Activated gamma-delta T cell (primary cell): ENCODE measurements around the gene ABCC5.

Experiments
- DNase-seq: peaks from one replicate; lab custom pipeline; 2025; lab: John Stamatoyannopoulos, UW

ABCC5 gene

DNA sequence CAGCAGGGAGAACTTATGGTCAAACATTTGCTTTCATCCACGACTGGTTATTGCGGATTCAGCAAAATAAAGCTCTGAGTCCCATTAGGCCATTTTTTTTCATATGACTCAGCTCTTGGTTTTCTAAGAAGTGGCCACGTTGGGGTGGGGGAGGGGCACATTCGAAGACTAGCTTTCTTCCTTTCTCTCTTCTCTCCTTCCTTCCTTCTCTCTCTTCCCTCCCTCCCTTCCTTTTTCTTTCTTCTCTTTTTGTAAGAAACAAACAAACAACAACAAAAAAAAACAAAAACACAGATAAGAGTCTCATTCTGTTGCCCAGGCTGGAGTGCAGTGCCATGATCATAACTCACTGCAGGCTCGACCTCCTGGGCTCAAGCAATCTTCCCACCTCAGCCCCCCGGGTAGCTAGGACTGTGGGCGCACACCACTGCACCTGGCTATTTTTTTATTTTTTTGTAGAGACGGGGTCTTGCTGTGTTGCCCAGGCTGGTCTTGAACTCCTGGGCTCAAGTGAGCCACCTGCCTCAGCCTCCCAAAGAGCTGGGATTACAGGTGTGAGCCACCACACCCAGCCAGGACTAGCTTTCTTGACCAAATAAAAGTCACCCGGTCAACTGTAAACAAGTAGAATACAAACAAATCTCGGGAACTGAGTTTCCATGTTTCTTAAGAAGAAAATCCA is 41.6 kb downstream of the ABCC5 start:
- DNase-seq: no peak

DNA sequence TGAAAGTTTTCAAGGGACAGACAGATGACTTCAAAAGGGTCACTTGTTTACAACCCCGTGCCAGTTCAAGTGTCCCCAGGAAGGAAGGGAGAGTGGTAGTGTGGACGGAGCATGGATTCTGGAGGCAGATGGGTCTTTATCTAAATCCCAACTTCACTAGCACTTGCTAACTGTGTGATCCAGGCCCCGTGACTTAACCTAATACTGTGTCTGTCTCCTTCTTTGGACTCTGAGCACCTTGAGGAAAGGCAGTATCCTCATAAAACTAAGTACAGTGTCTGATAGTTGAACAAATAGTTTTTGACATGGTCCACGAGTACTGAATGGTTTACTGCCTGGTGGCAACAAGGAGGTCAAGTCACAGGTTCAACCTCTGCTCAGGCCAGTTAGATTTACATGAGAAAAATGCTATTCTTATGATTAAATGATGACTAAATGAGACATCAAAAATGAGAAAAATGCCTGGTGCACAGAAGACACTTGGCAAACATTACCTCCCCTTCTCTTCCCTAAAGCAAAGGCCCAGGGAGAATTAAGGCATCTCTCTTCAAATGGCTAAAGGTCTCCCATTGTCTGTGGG is 48.9 kb downstream of the ABCC5 start:
- no peak for DNase-seq

DNA sequence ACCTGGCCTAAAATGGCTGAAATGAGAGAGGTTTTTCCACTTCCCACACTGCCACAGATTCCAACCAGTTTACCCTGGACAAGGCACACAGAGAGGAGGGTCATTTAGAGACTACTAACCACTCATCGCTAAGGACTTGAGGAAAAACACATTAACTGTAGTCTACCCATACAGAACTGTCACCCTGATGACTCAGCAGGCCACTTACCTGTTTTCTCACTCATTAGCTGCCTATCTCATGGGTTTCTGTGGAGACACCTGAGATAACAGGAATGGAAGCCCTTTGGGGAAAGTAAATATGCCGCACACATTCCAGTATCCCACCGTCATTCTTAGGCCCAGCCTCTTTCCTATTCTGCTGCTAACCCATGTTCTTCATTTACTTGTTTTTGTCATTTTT is 50.0 kb downstream of the ABCC5 start:
- DNase-seq: no peak

DNA sequence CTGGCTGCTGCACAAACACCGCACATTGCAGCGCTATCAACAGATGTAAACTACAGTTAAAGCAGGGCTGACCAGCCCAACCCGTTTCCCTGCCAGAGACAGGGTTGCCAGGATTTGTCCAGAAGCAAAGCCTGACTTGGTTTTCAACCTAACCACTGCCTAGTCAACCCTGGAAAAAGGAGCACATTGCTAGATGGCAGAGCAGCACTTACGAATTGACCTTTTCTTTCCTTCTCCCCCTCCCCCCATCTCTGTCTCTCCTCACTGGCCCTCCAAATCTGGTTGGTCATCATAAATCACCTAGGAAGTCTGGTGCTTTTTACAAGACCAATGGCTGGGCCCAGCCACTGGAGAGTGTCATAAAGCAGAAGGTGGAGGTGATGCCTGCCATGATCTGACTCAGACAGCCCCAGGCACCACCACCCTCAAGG is 51.3 kb downstream of the ABCC5 start:
- no peak for DNase-seq

DNA sequence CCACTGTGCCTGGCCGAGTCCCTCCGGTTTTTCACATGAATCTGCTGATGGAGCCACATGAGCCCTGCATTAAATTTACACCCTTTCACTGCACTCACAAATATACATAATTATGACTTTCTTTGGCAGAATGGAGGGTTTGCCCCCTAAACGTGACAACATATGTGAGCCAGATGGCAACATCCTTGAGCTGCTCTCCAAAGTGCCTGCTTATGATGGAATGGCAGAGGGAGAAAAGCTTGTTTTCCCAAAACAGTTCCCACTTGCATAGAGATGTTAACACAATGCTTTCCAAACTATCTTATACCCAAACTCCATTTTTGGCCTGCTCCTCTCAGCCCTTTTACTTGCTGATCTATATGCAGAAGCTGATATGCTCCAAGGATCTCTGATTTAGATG is 54.9 kb downstream of the ABCC5 start:
- no peak for DNase-seq

DNA sequence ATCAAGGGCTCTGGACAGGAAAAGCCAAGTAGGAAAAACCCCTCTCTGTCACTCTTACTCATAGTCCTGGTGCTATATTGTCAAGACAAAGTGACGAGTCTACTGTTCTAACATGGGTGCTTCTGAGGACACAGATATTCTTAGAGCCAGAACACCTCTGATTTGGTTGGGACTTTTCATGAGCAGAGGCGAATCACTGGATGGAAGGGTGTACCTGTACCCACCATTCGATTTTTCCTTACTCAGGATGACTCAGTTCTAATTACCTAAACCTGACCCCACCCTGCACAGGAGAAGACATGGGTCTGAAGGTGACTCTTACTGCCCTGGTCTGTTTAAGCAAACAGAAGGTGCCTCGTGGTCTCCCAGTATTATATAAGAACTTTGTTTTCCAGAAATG is 58.5 kb downstream of the ABCC5 start:
- no peak for DNase-seq

DNA sequence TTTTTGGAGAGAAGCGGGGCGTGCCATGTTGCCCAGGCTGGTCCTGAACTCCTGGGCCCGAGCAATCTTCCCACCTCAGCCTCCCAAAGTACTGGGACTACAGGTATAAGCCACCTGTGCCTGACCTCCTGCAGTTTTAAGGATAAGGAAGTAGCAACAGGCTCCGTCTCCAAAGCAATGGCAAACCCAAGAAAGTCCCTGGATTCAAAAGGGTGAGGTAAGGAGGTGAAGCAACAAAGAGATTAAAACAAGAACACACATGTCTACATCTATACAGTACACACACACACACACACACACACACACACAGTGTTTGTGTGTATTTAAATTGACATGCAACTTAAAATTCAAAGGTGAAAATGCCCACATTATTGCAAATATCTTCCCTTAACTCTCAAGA is 58.9 kb downstream of the ABCC5 start:
- no peak for DNase-seq

DNA sequence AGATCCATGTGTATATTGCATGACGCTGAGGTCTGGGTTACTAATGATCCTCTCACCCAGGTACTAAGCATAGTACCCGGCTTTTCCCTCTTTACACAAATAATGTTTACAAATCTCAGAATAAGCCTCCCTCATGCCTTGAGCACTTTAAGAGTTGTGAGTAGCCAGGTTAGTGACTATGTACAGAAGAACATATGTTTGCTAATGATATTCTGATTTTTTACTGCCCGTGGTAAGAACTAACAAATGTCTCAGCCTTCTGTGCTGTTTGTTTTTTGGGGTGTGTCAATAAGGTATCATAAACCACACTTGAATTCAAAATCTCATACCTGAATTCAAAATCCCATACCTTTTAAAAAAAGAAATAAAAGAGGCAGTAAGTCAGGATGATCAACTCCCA is 59.5 kb downstream of the ABCC5 start:
- DNase-seq: no peak

DNA sequence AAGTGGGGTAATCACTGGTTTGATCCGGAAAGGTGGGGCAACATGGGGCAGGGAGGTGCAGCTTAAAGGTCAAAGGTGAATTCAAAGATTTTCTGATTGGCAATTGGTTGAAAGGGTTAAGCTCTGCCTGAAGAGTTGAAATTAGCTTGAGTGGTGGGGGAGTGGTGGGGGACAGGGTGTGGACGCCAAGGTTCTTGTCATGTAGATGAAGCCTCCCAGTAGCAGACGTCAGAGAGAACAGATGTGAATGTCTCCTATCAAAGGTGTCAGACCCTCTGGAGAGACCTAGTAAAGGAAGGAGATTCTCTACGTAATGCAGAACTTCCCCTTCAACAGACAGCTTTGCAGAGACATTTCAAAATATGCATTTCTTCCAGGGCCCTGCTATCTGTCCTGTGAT is 62.8 kb downstream of the ABCC5 start:
- no peak for DNase-seq

DNA sequence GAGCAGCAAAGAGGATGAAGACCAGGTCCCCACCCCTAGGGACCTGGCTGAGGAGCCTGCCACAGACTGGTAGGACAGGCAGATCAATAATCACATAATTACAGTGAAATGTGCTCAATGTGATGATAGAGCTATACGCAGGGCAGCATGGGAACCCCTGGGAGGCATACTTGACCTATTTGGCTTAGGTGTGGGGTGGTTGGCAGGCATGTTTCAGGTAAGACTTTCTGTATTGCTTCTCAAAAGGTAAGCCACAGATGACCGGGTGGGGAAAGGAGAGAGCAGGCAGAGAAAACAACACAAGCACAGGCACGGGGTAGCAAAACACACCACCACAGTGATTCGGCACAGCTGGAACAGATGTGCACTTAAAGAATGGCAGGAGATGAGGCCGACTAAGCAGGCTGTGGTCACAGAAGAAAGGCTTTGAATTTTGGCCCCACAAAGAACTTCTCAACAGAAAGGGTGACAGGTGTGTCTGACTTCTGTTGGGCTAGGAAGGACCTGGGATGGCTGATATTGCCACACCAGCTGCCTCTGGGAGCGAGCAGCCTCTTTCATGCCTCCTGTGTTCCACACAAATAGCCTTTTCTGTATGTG is 64.1 kb downstream of the ABCC5 start:
- no peak for DNase-seq

DNA sequence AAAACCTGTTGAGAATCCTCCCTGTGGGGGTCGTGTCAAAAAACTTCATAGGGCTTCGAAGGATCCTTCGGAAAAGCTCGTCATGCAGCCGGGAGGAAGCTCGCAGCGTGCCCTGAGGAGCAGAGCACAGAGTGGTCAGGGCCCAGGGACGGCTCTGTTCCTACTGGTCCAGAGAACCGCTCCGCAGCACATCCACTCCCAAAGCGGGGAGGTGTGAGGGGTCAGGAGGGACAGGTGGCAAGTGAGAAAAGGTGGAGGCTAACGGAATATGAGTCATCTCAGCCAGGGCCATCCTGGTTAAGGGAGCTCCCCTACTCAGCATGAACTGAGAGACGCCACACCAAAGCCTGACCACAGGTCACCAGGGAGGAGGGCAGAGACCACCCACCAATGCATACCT is 66.2 kb downstream of the ABCC5 start:
- DNase-seq: no peak

DNA sequence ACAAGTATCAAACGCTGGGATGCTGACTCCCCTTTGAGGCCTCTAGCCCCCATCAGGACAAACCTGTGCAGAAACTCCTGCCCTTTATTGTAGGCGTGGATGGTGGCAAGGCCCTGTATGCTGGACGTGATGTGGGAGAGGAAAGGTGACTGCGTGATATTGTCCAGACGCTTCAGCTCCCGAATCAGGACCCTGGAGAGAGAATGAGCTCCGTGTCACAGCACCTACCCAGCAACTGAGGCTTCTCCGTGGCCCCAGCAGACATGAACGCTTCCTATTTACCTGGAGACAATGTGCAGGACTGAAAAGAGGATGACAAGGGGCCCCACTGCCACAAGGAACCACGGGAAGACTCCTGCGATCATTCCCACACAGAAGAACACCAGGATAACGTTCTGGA is 68.0 kb downstream of the ABCC5 start:
- no peak for DNase-seq

DNA sequence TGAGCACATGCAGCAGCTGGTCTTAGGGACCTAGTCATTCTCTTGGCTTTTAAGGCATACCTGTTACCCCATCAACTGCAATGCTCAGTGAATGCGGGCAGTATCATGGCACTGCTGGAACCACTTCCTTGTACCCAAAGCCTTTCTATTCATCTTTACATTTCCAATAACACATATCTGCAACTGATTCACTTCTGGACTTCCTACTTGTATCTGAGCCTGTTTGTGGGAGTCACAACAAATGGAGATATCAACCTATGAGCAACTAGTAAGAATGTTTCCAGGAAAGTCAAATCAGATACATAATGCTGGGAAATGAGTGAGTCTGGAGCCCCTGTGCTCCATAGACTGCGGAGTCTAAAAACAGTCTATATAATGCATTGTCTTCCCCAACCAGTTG is 71.6 kb downstream of the ABCC5 start:
- DNase-seq: no peak

DNA sequence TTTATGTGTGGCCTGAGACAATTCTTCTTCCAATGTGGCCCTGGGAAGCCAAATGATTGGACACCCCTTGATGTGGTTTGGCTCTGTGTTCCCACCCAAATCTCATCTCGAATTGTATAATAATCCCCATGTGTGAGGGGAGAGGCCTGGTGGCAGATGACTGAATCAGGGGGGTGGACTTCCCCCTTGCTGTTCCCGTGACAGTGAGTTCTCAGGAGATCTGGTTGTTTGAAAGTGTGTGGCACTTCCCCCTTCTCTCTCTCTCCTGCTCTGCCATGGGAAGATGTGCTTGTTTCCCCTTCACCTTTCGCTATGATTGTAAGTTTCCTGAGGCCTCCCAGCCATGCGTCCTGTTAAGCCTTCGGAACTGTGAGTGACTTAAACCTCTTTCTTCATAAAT is 72.9 kb downstream of the ABCC5 start:
- DNase-seq: no peak

DNA sequence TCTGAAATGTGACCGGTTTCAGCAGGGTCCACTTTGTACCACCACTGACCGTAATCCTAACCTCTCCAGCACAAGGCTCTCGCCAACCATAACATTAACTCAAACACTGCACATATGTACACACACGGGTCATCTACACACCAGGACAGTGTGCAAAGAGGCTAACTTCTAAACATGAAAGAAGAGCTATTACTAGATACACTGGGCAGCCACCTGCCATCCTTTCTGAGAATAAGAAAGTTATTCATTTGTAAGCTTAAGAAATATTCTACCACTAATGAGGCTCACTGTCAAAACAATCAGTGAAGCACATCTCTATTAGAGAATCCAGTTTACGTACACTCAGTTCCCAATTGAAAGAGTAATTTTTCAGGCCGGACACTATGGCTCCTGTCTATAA is 73.9 kb downstream of the ABCC5 start:
- no peak for DNase-seq

DNA sequence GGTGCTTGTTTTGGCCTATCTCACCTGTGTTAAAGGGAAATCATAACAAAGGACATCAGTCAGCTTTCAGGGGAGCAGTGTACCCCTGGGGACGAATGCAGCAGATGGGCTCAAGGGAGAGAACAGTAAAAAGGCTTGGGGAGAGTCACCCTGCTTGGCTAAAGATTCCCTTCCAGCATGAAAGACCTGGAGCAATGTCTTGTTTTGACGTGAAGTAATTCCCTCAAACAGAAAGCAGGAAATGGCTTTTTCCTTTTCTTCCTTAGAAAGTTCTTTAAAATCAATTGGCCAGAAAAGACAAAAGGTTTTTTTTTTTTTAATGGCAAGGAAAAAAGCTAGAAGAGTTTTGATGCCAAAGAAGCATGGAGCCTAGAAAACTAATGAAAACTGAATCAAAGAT is 76.5 kb downstream of the ABCC5 start:
- DNase-seq: no peak

DNA sequence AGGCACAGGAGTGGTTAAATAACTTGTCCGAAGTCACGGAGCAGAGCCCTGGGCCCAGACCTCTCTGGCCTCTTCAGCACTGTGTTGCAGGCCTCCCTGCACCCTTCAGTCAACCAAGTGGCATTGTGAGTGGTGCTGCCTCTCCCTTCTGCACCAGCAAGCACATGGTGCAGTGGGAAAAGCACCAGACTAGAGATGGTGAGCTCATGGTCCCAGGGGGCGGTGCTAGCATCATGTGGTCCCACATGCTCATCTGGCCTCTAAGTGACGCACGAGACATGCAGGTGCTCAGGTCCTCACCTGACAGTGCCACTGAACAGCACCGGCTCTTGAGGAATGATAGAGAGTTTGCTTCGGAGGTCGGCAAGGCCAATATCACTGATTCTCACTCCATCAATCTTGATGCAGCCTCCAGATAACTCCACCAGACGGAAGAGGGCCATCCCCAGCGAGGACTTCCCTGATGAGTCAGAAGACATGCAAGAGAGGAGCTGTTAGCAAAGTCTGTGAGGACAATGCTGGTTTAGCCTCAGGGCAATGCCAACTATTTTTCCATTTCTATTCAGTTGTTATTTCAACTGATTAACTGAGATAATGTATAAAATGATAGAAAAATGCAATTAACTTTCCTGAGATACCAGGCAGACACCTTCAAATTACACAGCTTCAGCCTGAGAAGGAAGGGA is 79.9 kb downstream of the ABCC5 start:
- DNase-seq: no peak

DNA sequence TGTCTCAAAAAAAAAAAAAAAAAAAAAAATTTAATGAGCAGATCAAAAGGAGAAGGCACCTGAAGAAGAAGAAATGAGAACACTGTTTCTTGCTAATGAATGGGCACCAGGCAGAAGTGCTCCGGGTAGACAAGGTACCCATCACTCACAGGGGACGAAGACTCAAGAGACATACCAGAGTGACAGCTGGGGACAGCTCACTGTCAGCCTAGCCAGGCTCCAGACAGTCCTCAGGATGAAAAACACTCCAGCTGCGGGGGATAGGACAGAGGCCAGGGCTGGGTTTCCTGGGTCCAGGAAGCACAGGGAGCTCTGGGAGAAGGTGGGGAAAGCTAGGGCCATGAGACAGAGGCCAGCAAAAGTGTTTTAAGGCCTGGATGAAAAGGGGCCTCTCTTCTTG is 84.5 kb downstream of the ABCC5 start:
- no peak for DNase-seq

DNA sequence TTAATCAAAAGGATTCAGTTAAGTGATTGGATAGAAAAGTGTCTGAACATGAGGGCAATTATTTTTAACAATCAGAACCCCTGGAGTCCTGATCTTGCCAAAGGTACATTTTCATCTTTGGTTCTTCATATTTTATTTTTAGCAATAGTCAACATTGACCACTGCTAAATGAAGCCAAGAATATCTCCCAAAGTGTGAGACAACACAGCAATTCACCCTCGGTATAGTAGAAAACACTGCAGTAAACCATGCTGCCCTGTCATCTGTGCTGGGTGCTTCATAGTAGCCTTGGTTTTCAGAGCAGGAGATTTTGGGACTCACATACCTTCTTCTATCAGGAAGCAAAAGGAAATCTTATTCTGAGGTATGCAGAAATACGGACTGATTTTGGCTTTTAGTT is 85.8 kb downstream of the ABCC5 start:
- DNase-seq: no peak

DNA sequence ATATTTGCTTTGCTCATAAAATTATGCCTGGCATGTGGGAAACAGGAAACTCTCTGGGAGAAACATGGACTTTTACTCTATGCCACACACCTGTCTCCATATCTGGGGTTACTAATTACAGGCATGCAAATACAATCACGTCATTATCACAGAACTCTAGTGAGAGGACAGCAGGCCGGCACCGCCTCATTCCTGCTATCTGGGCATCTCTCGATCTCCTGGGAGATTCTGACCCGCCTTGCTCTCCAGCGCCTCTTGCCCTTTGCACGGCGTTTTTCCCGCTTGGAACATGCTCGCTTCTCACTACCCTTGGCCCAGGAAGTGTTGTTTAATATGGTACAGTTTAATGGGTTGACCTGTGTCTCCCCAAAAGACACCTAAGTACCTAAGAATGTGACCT is 87.6 kb downstream of the ABCC5 start:
- no peak for DNase-seq

DNA sequence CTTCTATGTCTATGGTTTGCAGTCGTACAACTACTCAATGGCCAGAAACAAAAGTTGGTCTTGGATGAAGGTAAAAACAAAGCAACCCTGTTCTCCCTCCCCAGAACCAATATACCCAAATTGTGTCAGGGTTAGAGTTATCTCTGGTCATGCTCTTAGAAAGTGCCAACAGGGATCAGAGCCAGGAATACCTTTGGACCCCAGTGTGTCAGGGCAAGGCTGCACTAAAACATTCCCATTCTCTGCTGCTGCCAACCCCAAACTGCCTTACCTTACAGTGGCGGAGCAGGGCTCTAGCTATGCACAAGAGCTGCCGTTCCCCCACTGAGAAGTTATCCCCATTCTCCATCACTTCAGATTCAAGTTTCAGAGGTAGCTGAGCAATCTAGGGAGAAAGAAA is 90.6 kb downstream of the ABCC5 start:
- no peak for DNase-seq

DNA sequence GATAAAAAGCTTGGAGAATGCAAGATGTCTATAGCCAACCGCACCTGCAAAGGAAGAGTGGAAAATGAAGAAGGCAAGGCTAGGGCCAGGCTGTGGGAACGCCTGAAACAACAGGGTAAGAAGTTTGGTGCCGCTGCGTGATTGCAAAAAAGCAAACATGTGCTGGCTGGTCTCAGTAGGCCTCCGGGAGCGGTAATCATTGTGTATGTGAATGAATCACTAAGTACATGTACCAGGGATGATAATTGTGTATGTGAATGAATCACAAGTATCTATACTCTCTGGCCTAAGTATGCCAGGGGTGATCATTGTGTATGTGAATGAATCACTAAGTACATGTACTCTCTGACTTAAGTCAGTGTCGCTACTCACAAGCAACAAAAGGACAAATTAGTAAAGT is 92.7 kb downstream of the ABCC5 start:
- no peak for DNase-seq

DNA sequence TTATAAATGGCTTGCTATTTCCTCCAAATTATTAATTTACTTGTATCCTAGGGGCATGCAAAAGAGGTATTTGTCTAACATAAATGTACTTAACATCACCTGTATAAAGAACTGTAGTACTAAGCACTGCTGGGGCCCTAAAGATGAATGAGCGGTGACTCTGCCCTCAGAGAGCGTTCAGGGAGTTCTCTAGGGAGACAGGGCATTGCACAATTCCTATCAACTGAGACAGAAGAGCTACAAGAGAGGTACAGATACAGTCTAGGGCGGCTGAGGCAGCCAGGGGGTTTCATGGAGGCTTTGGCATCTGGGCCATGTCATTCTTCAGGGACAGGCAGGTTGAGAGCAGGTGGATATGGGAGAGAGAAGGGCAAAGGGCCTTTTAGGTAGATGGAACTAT is 93.1 kb downstream of the ABCC5 start:
- no peak for DNase-seq
